Adrenal gland (tissue), 5 donors: ENCODE data around the gene FXYD3.
"Not testable (repeated sequence)": the region's sequence is repeated elsewhere in the genome, so short reads cannot be mapped to it uniquely, and the experiment has no call there.

Experiments used
- CTCF ChIP-seq, 6 experiments: fragments of 450-650 bp in 4 of 6; fragments of 200-600 bp in 2 of 6; sonication (generic) in 1 of 6; IDR thresholded peaks; 1 replicate in 5 of 6; 2 replicates in 1 of 6; pipeline versions ENCODE4 v1.5.1 to v1.8.0; 2016 to 2021; ENCODE audit warnings: antibody characterized with exemption in 6 of 6, mild to moderate bottlenecking in 2 of 6, moderate library complexity in 1 of 6
- POLR2A ChIP-seq, 2 donors: fragments of 450-650 bp; IDR thresholded peaks; one replicate each; pipeline ENCODE4 v1.6.1; 2017; ENCODE audit warnings: antibody characterized with exemption in 2 of 2, mild to moderate bottlenecking in 2 of 2, moderate library complexity in 1 of 2
- donor health status: DM: no; HTN: no; CAD: no.

- not testable (repeated sequence) for TF ChIP-seq CTCF, POLR2A (IDR thresholded peaks at IDR 0.05)
Observed at GRCh38 chr19:35101949-35102348, 13.7 kb upstream of the FXYD3 start.
